H1 (cell line): ENCODE results near the gene CIB2. TPM values are rescaled to one million over a fixed set of nuclear protein-coding genes. Genes with fewer than 3 reads are reported as not detected.

Experiments
- CTCF ChIA-PET: fragments of 300-600 bp; sonication (Branson Sonifier 250); formaldehyde crosslinking; loops from one replicate; lab custom pipeline; 2021; ENCODE audit not compliant: partially characterized antibody; lab: Charles Lee
- POLR2A ChIA-PET: fragments of 300-600 bp; sonication (Branson Sonifier 250); formaldehyde crosslinking; loops from one replicate; lab custom pipeline; 2021; ENCODE audit warnings: inconsistent platforms; ENCODE audit not compliant: partially characterized antibody; lab: Charles Lee
- DNase-seq, 2 experiments: peaks; one replicate each; pipeline versions ENCODE4 v3.0.0 to v3.0.0-alpha.2; 2010 to 2022; ENCODE audit warnings: low spot score in 2 of 2, low read depth in 1 of 2, mixed read lengths in 1 of 2
- FAIRE-seq: peaks from 2 replicates; lab custom pipeline; 2011; peaks lifted over from hg19 to GRCh38; lab: Jason Lieb, UNC
- H2AFZ ChIP-seq: 2 replicates; pipeline ENCODE4 v1.8.1; 2012; ENCODE audit warnings: low read length, inconsistent platforms
- H2AK5ac ChIP-seq: 2 replicates; pipeline ENCODE4 v1.6.1; 2013; ENCODE audit warnings: low read depth, low read length
- H2BK120ac ChIP-seq: replicated peaks from 2 replicates; pipeline ENCODE3; 2013; ENCODE audit warnings: low read depth, low read length, inconsistent platforms
- H2BK12ac ChIP-seq: 2 replicates; pipeline ENCODE4 v1.6.1; 2013; ENCODE audit warnings: low read depth, low read length
- H2BK15ac ChIP-seq: 2 replicates; pipeline ENCODE4 v1.6.1; 2013; ENCODE audit warnings: low read length
- H2BK20ac ChIP-seq: 2 replicates; pipeline ENCODE4 v1.6.1; 2013; ENCODE audit warnings: low read length
- H2BK5ac ChIP-seq: 2 replicates; pipeline ENCODE4 v1.6.1; 2013; ENCODE audit warnings: low read depth, low read length
- H3K14ac ChIP-seq: 2 replicates; pipeline ENCODE4 v1.6.1; 2013; ENCODE audit warnings: inconsistent platforms; ENCODE audit not compliant: insufficient read length
- H3K18ac ChIP-seq: 2 replicates; pipeline ENCODE4 v1.6.1; 2013; ENCODE audit warnings: low read length; ENCODE audit errors: extremely low read depth
- H3K23ac ChIP-seq: 2 replicates; pipeline ENCODE4 v1.6.1; 2013; ENCODE audit warnings: inconsistent platforms; ENCODE audit not compliant: insufficient read length
- H3K23me2 ChIP-seq: 2 replicates; pipeline ENCODE4 v1.6.1; 2013; ENCODE audit warnings: low read depth, low read length
- H3K27ac ChIP-seq: 2 replicates; pipeline ENCODE4 v1.6.1; 2011; ENCODE audit warnings: low read depth, low read length, inconsistent platforms
- H3K27me3 ChIP-seq, 4 experiments: replicated peaks in 1 of 4; 1 replicate in 1 of 4; 2 replicates in 3 of 4; pipeline versions ENCODE4 v1.6.1 to v1.8.1; 2011 to 2013; ENCODE audit warnings: low read length in 3 of 4, mild to moderate bottlenecking in 3 of 4, inconsistent platforms in 2 of 4, mixed read lengths in 2 of 4, moderate library complexity in 1 of 4; ENCODE audit not compliant: control insufficient read depth in 3 of 4, insufficient read depth in 3 of 4; ENCODE audit errors: extremely low read depth in 1 of 4
- H3K36me3 ChIP-seq, 4 experiments: 2 replicates each; pipeline versions ENCODE4 v1.6.1 to v1.8.1; 2011 to 2013; ENCODE audit warnings: mild to moderate bottlenecking in 4 of 4, low read length in 3 of 4, moderate library complexity in 2 of 4, control low read depth in 1 of 4, inconsistent platforms in 1 of 4; ENCODE audit not compliant: insufficient read depth in 4 of 4, control insufficient read depth in 2 of 4
- H3K4ac ChIP-seq: replicated peaks from 2 replicates; pipeline ENCODE3; 2013; ENCODE audit warnings: low read length, low read depth, mixed read lengths, inconsistent platforms; ENCODE audit not compliant: insufficient read length
- H3K4me1 ChIP-seq, 4 experiments: replicated peaks in 1 of 4; 1 replicate in 1 of 4; 2 replicates in 3 of 4; pipeline versions ENCODE4 v1.6.1 to v1.8.1; 2011 to 2013; ENCODE audit warnings: low read length in 3 of 4, inconsistent platforms in 2 of 4, mixed read lengths in 1 of 4; ENCODE audit not compliant: insufficient read depth in 4 of 4, control insufficient read depth in 3 of 4
- H3K4me2 ChIP-seq, 2 experiments: 2 replicates each; pipeline versions ENCODE4 v1.6.1 to v1.8.1; 2011 to 2013; ENCODE audit warnings: low read depth in 2 of 2, low read length in 2 of 2, control low read depth in 1 of 2, inconsistent platforms in 1 of 2, mild to moderate bottlenecking in 1 of 2; ENCODE audit not compliant: insufficient read depth in 1 of 2
- H3K4me3 ChIP-seq, 4 experiments: fragments of 200-600, 300-600 bp in 1 of 4; sonication (generic), shearing (Covaris generic), sonication (Bioruptor Twin) in 1 of 4; 2 replicates each; pipeline versions ENCODE4 v1.5.1 to v1.8.1; 2011 to 2016; ENCODE audit warnings: low read length in 4 of 4, low read depth in 3 of 4, control low read depth in 2 of 4, inconsistent platforms in 2 of 4, mild to moderate bottlenecking in 2 of 4, mixed read lengths in 1 of 4, moderate library complexity in 1 of 4; ENCODE audit not compliant: insufficient read depth in 2 of 4; ENCODE audit errors: extremely low read depth in 1 of 4
- H3K56ac ChIP-seq: replicated peaks from 2 replicates; pipeline ENCODE3; 2013; ENCODE audit warnings: low read depth, mild to moderate bottlenecking, mixed read lengths, low read length, inconsistent platforms; ENCODE audit not compliant: insufficient read length
- H3K79me1 ChIP-seq: 2 replicates; pipeline ENCODE4 v1.6.1; 2013; ENCODE audit warnings: low read depth, low read length, control low read depth
- H3K79me2 ChIP-seq, 2 experiments: 2 replicates each; pipeline versions ENCODE4 v1.6.1 to v1.8.1; 2012 to 2013; ENCODE audit warnings: low read length in 2 of 2, mild to moderate bottlenecking in 2 of 2, inconsistent platforms in 1 of 2; ENCODE audit not compliant: insufficient read depth in 2 of 2, control insufficient read depth in 1 of 2
- H3K9ac ChIP-seq, 4 experiments: replicated peaks in 1 of 4; 1 replicate in 1 of 4; 2 replicates in 3 of 4; pipeline versions ENCODE4 v1.6.1 to v1.8.1; 2011 to 2013; ENCODE audit warnings: low read depth in 3 of 4, low read length in 3 of 4, control low read depth in 2 of 4, mild to moderate bottlenecking in 2 of 4, moderate library complexity in 2 of 4, inconsistent platforms in 1 of 4; ENCODE audit errors: extremely low read depth in 1 of 4
- H3K9me3 ChIP-seq, 2 experiments: 2 replicates each; pipeline versions ENCODE4 v1.6.1 to v1.8.1; 2012 to 2013; ENCODE audit warnings: mild to moderate bottlenecking in 2 of 2, moderate library complexity in 2 of 2, control low read depth in 1 of 2, inconsistent platforms in 1 of 2, low read depth in 1 of 2, low read length in 1 of 2, mixed read lengths in 1 of 2; ENCODE audit not compliant: insufficient read depth in 2 of 2
- H4K20me1 ChIP-seq, 2 experiments: replicated peaks in 1 of 2; 2 replicates each; pipeline versions ENCODE3 to v1.8.1; 2011 to 2013; ENCODE audit warnings: inconsistent platforms in 2 of 2, low read length in 2 of 2, mild to moderate bottlenecking in 1 of 2; ENCODE audit not compliant: insufficient read depth in 2 of 2, control insufficient read depth in 1 of 2
- H4K5ac ChIP-seq: 2 replicates; pipeline ENCODE4 v1.6.1; 2013; ENCODE audit warnings: low read length, low read depth, mixed read lengths, inconsistent platforms; ENCODE audit not compliant: insufficient read length
- H4K8ac ChIP-seq: 2 replicates; pipeline ENCODE4 v1.8.0; 2013; ENCODE audit warnings: mild to moderate bottlenecking, moderate library complexity, low read length, inconsistent platforms; ENCODE audit not compliant: insufficient read depth; ENCODE audit errors: extremely low read depth
- H4K91ac ChIP-seq: replicated peaks from 2 replicates; pipeline ENCODE3; 2013; ENCODE audit warnings: low read length, mixed read lengths, inconsistent platforms; ENCODE audit not compliant: insufficient read length
- CTCF ChIP-seq, 3 experiments: IDR thresholded peaks; 1 replicate in 2 of 3; 2 replicates in 1 of 3; pipeline versions ENCODE4 v1.5.1 to v1.6.1; 2011; ENCODE audit warnings: low read length in 3 of 3, mild to moderate bottlenecking in 3 of 3, inconsistent platforms in 2 of 3, low read depth in 1 of 3, moderate library complexity in 1 of 3; ENCODE audit not compliant: insufficient read depth in 1 of 3; ENCODE audit errors: control extremely low read depth in 1 of 3
- FOSL1 ChIP-seq: IDR thresholded peaks from 2 replicates; pipeline ENCODE4 v1.6.1; 2011; ENCODE audit warnings: mild to moderate bottlenecking, low read depth, low read length, moderate library complexity; ENCODE audit not compliant: insufficient read depth
- GABPA ChIP-seq: IDR thresholded peaks from 2 replicates; pipeline ENCODE4 v1.6.1; 2011; ENCODE audit warnings: mild to moderate bottlenecking, low read length, moderate library complexity, borderline replicate concordance; ENCODE audit not compliant: insufficient read depth
- POU5F1 ChIP-seq: IDR thresholded peaks from 2 replicates; pipeline ENCODE4 v1.6.1; 2011; ENCODE audit warnings: low read depth, mild to moderate bottlenecking, low read length, moderate library complexity
- WGBS, 2 experiments: shearing (Covaris generic) in 1 of 2; methylation state at CpG; one replicate each; pipeline versions ENCODE4 v1.1.6 to v1.1.7; 2013 to 2015; ENCODE audit warnings: low lambda C conversion rate in 2 of 2, mixed read lengths in 2 of 2, inconsistent platforms in 1 of 2, low coverage in 1 of 2, missing lambda C conversion rate in 1 of 2; ENCODE audit not compliant: insufficient replicate concordance in 2 of 2, insufficient coverage in 1 of 2, insufficient read length in 1 of 2; ENCODE audit errors: extremely low coverage in 1 of 2, missing lambda C conversion rate in 1 of 2; 5-methylcytosine and 5-hydroxymethylcytosine counted together
- polyA plus RNA-seq, 7 experiments: library from polyadenylated mRNA; depleted of rRNA in 3 of 7; stranded (reverse) in 5 of 7; unstranded in 2 of 7; fragments of >200 nt in 5 of 7; fragments of 200-250 nt in 2 of 7; gene quantifications; 1 replicate in 5 of 7; 2 replicates in 1 of 7; 4 replicates in 1 of 7; pipeline versions ENCODE4 v1.2.1 to v1.2.3, GENCODE V29; 2011 to 2013; ENCODE audit warnings: missing spikeins in 2 of 7, mixed read lengths in 2 of 7
- total RNA-seq: library from RNA; stranded (reverse); fragmentation: NEBNext Ultra II Directional; extraction: Animal tissue kit (Norgen Biotek cat#: 25700); gene quantifications from 2 replicates; pipeline ENCODE4 v1.2.1, GENCODE V29; 2021

The CIB2 gene
- total and polyA plus RNA-seq, 2 of the 8 experiments (the other 6 are each of a cell fraction or from before 2014, with no cell fraction given): 41.5 to 45.8 TPM

DNA sequence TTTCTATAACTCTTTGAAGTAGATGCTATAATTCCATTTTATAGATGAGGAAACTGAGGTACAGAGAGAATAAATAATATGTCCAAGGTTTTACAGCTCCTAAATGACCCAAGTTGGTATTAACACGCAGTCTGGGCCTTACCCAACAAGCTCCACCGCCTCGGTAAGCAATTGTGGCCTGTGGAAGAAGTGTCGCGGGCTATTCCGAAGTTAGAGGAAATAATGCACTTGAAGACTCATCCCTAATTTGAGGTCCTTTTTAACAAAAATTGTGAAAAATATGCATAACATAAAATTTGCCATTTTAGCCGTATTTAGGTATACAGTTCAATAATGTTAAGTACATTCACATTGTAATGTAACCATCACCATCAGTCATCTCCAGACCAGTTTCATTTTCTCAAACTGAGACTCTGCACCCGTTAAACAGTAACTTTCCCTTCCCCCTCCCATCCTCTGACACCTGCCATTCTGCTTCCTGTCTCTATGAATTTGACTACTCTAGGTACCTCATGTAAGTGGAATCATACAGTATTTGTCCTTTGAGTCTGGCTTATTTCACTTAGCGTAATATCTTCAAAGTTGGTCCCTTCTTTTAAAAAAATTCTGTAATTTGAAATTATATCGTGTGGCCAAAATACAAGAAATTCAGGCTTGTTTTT, 36.1 kb upstream of the CIB2 start:
- no peak overlapping the region for H3K9ac ChIP-seq
- peaks cover 3 to 13% (median 12%) of the 10 kb centered on the region in 4 experiments; a peak in 6 of 8 replicates for H3K36me3 ChIP-seq
- 95% methylated on average over 10 of the region's 10 CpGs; no CpG with 5 or more reads in 1 of the 2 experiments for WGBS, 2 experiments
- H2BK5ac ChIP-seq: no peak overlapping the region
- no peaks in the 10 kb centered on the region for H3K27me3 ChIP-seq
- no peak overlapping the region for H2BK12ac ChIP-seq
- DNase-seq: no peak
- no peak overlapping the region for H2AK5ac ChIP-seq
- H3K4ac ChIP-seq: no peak overlapping the region
- no peak overlapping the region for H4K91ac ChIP-seq
- TF ChIP-seq CTCF (IDR thresholded peaks at IDR 0.05; ENCODE audit: control extremely low read depth in 1 of 3, insufficient read depth in 1 of 3, low read depth in 1 of 3, low read length in 3 of 3) (no peak), GABPA (no peak), FOSL1 (no peak), POU5F1 (no peak)
- TF ChIP-seq, all 59 proteins: peak for 0
- H2BK20ac ChIP-seq: no peak overlapping the region
- no peak overlapping the region for H4K8ac ChIP-seq
- no peak overlapping the region for H3K23ac ChIP-seq
- H3K79me1 ChIP-seq: no peaks in the 10 kb centered on the region
- peaks cover 1 to 3% of the 10 kb centered on the region in 2 experiments for H4K20me1 ChIP-seq
- no peak overlapping the region for H3K14ac ChIP-seq
- H2BK120ac ChIP-seq: no peak overlapping the region
- no peak overlapping the region for H4K5ac ChIP-seq
- no peaks in the 10 kb centered on the region for H3K79me2 ChIP-seq
- no peak overlapping the region for H2AFZ ChIP-seq
- no peak overlapping the region for H3K4me2 ChIP-seq
- no peak overlapping the region for H3K18ac ChIP-seq
- POLR2A ChIA-PET: no interaction called here
- no peak overlapping the region for H3K27ac ChIP-seq
- no peaks in the 10 kb centered on the region; the same call in 1 of the 2 replicates for H3K23me2 ChIP-seq
- CTCF ChIA-PET: interaction anchor here (0.8 to 19.5 kb wide), 4 partner anchors 10 to 140 kb away, joined by 3 to 239 read pairs (median 14); no protein-coding TSS in a partner anchor
- H3K9me3 ChIP-seq: no peaks in the 10 kb centered on the region
- no peak overlapping the region for H3K4me3 ChIP-seq
- H3K56ac ChIP-seq: no peak overlapping the region
- no peak overlapping the region for H2BK15ac ChIP-seq
- no peak for FAIRE-seq
- H3K4me1 ChIP-seq: no peaks in the 10 kb centered on the region
